SU-DHL-6 (cell line): ENCODE results near the gene SRSF4.
A peak's percentile ranks its signal among the peaks of the same experiment; 100 is the strongest.

Experiments
- H2AFZ ChIP-seq: fragments of 200-600 bp; sonication (generic); 2 replicates; pipeline ENCODE4 v1.6.1; 2014; ENCODE audit warnings: low read depth, mild to moderate bottlenecking, moderate library complexity, mixed read lengths, antibody characterized with exemption, low read length; ENCODE audit not compliant: severe bottlenecking
- H3F3A ChIP-seq: fragments of 200-600 bp; shearing (Covaris generic); 2 replicates; pipeline ENCODE4 v1.6.0; 2016; ENCODE audit warnings: antibody characterized with exemption, mild to moderate bottlenecking; ENCODE audit not compliant: insufficient read depth
- H3K27ac ChIP-seq: fragments of 200-600 bp; sonication (generic); 2 replicates; pipeline ENCODE4 v1.5.1; 2016; ENCODE audit warnings: low read depth, mild to moderate bottlenecking, low read length, moderate library complexity, mixed read lengths
- H3K27me3 ChIP-seq: fragments of 200-600 bp; sonication (generic), shearing (Covaris generic); 2 replicates; pipeline ENCODE4 v1.6.0; 2014; ENCODE audit warnings: mild to moderate bottlenecking, low read length
- H3K36me3 ChIP-seq: fragments of 200-600 bp; sonication (generic); 2 replicates; pipeline ENCODE4 v1.6.1; 2014; ENCODE audit warnings: mild to moderate bottlenecking, low read length, mixed read lengths
- H3K4me2 ChIP-seq: fragments of 300-600, 200-600 bp; shearing (Covaris generic), sonication (generic); 2 replicates; pipeline ENCODE4 v1.6.0; 2014; ENCODE audit warnings: low read length, low read depth, mild to moderate bottlenecking; ENCODE audit not compliant: poor library complexity, severe bottlenecking
- H3K4me3 ChIP-seq: fragments of 200-600 bp; sonication (generic); 2 replicates; pipeline ENCODE4 v1.5.1; 2014; ENCODE audit warnings: antibody characterized with exemption, low read length, mild to moderate bottlenecking, mixed read lengths; ENCODE audit not compliant: insufficient read depth, poor library complexity, severe bottlenecking
- H3K79me2 ChIP-seq: fragments of 200-600 bp; sonication (generic); 2 replicates; pipeline ENCODE4 v1.6.1; 2014; ENCODE audit warnings: mild to moderate bottlenecking, low read length, moderate library complexity; ENCODE audit not compliant: insufficient read depth
- H3K9ac ChIP-seq: fragments of 200-600 bp; sonication (generic); 2 replicates; pipeline ENCODE4 v1.7.0; 2014; ENCODE audit warnings: mild to moderate bottlenecking, low read length
- H3K9me2 ChIP-seq: fragments of 200-600 bp; sonication (generic); replicated peaks from 2 replicates; pipeline ENCODE4 v1.6.1; 2014; ENCODE audit warnings: low read length; ENCODE audit not compliant: insufficient read depth
- H3K9me3 ChIP-seq: fragments of 200-600 bp; sonication (generic); 2 replicates; pipeline ENCODE4 v1.6.1; 2014; ENCODE audit warnings: low read length, mixed read lengths; ENCODE audit not compliant: insufficient read depth
- H4K20me1 ChIP-seq: fragments of 200-600 bp; sonication (generic); 2 replicates; pipeline ENCODE4 v1.6.1; 2014; ENCODE audit warnings: low read depth, mild to moderate bottlenecking, antibody characterized with exemption, low read length, moderate library complexity, mixed read lengths
- CTCF ChIP-seq: fragments of 200-600 bp; sonication (generic); IDR thresholded peaks from one replicate; pipeline ENCODE4 v1.5.1; 2017; ENCODE audit warnings: antibody characterized with exemption, mild to moderate bottlenecking, low read length, moderate library complexity; ENCODE audit not compliant: insufficient read depth, poor library complexity, severe bottlenecking
- EZH2phosphoT487 ChIP-seq: fragments of 200-600 bp; sonication (generic), shearing (Covaris generic); conservative IDR thresholded peaks from 2 replicates; pipeline ENCODE4 v1.6.1; 2018; ENCODE audit warnings: mild to moderate bottlenecking, antibody characterized with exemption, low read length, moderate library complexity, mixed read lengths

The SRSF4 gene

GRCh38 chr1:29197590-29197924, 15.9 kb upstream of the SRSF4 start:
- Histone ChIP-seq H3K4me2 (no peak overlapping the region), H3K4me3 (no peak overlapping the region), H3K36me3 (no peaks in the 10 kb centered on the region), H3K9ac (no peak overlapping the region), H3K9me2 (no peaks in the 10 kb centered on the region), H4K20me1 (no peaks in the 10 kb centered on the region), H3K27ac (no peak overlapping the region), H3F3A (no peaks in the 10 kb centered on the region), H3K27me3 (no peaks in the 10 kb centered on the region), H3K79me2 (no peaks in the 10 kb centered on the region), H3K9me3 (no peaks in the 10 kb centered on the region), H2AFZ (no peak overlapping the region)
- TF ChIP-seq EZH2phosphoT487 (no peak), CTCF (peak; percentile 39)

GRCh38 chr1:29196863-29197589, 15.3 kb upstream of the SRSF4 start:
- no peaks in the 10 kb centered on the region for H3K79me2 ChIP-seq
- no peaks in the 10 kb centered on the region for H3K9me3 ChIP-seq
- no peaks in the 10 kb centered on the region for H3K36me3 ChIP-seq
- H3K9ac ChIP-seq = no peak overlapping the region
- no peak overlapping the region for H3K4me2 ChIP-seq
- H2AFZ ChIP-seq = no peak overlapping the region
- H3K27ac ChIP-seq = no peak overlapping the region
- H3K9me2 ChIP-seq = no peaks in the 10 kb centered on the region
- no peaks in the 10 kb centered on the region for H3K27me3 ChIP-seq
- H3F3A ChIP-seq = no peaks in the 10 kb centered on the region
- H4K20me1 ChIP-seq = no peaks in the 10 kb centered on the region
- TF ChIP-seq EZH2phosphoT487 = no peak
- no peak for TF ChIP-seq CTCF
- H3K4me3 ChIP-seq = no peak overlapping the region

GRCh38 chr1:29195881-29196291, 14.2 kb upstream of the SRSF4 start:
- Histone ChIP-seq H3K36me3 (no peaks in the 10 kb centered on the region), H3K9ac (no peak overlapping the region)

More at GRCh38 chr1:29195881-29196291, 14.2 kb upstream of the SRSF4 start:
- H3K9me3 ChIP-seq = no peaks in the 10 kb centered on the region
- H3K4me3 ChIP-seq = no peak overlapping the region
- no peak overlapping the region for H2AFZ ChIP-seq
- H3K9me2 ChIP-seq = no peaks in the 10 kb centered on the region
- no peak overlapping the region for H3K27ac ChIP-seq
- no peak overlapping the region for H3K4me2 ChIP-seq
- H3K27me3 ChIP-seq = no peaks in the 10 kb centered on the region
- H3K79me2 ChIP-seq = no peaks in the 10 kb centered on the region
- H4K20me1 ChIP-seq = no peaks in the 10 kb centered on the region
- no peaks in the 10 kb centered on the region for H3F3A ChIP-seq
- TF ChIP-seq EZH2phosphoT487 (no peak), CTCF (no peak)
